Endometrium (tissue), 2 donors: Measurements from ENCODE around the gene ACTR8.
"Not testable (repeated sequence)": the region's sequence is repeated elsewhere in the genome, so short reads cannot be mapped to it uniquely, and the experiment has no call there.

Experiments
- FAIRE-seq: peaks from 2 replicates; lab custom pipeline; 2012; peaks lifted over from hg19 to GRCh38; lab: Jason Lieb, UNC
- donor health status: control.
- donor health status: control.

The ACTR8 gene

GRCh38 chr3:53881691-53882593 is at the start of gene ACTR8:
TSS of gene ACTR8 (minus strand) at chr3:53882152. CDS start at chr3:53882101, 51 bp downstream.
- FAIRE-seq = no peak

- not testable (repeated sequence) for FAIRE-seq
Observed at GRCh38 chr3:53927208-53927872, 45.4 kb upstream of the ACTR8 start.

- FAIRE-seq = no peak
Observed at GRCh38 chr3:53921296-53921695, 39.3 kb upstream of the ACTR8 start.

GRCh38 chr3:53919741-53920140 is 37.8 kb upstream of the ACTR8 start:
- FAIRE-seq = no peak

- FAIRE-seq = no peak
Observed at GRCh38 chr3:53913401-53913800, 31.4 kb upstream of the ACTR8 start.

GRCh38 chr3:53902711-53903110 is 20.8 kb upstream of the ACTR8 start:
- FAIRE-seq = no peak

- no peak for FAIRE-seq
Observed at GRCh38 chr3:53902067-53902466, 20.1 kb upstream of the ACTR8 start.

- FAIRE-seq = no peak
Observed at GRCh38 chr3:53900666-53901331, 18.8 kb upstream of the ACTR8 start.

- no peak for FAIRE-seq
Observed at GRCh38 chr3:53899750-53900149, 17.8 kb upstream of the ACTR8 start.

GRCh38 chr3:53892286-53892637 is 10.3 kb upstream of the ACTR8 start:
- FAIRE-seq = no peak

- FAIRE-seq = peak; percentile 98
Observed at GRCh38 chr3:53891497-53892285, 9.7 kb upstream of the ACTR8 start, which contains the start of gene SELENOK. TSS of gene SELENOK (minus strand) at chr3:53891859.

- FAIRE-seq = no peak
Observed at GRCh38 chr3:53890726-53891475, 8.9 kb upstream of the ACTR8 start.

- FAIRE-seq = no peak
Observed at GRCh38 chr3:53888232-53888631, 6.3 kb upstream of the ACTR8 start.

- FAIRE-seq = no peak
Observed at GRCh38 chr3:53887446-53887845, 5.5 kb upstream of the ACTR8 start.

- FAIRE-seq = no peak
Observed at GRCh38 chr3:53885239-53885638, 3.3 kb upstream of the ACTR8 start.

- no peak for FAIRE-seq
Observed at GRCh38 chr3:53884623-53885022, 2.7 kb upstream of the ACTR8 start.

GRCh38 chr3:53883008-53883407 is 1.1 kb upstream of the ACTR8 start:
- FAIRE-seq = no peak

GRCh38 chr3:53880396-53881345 is 1.3 kb downstream of the ACTR8 start:
- no peak for FAIRE-seq

- no peak for FAIRE-seq
Observed at GRCh38 chr3:53865732-53866499, 16.0 kb downstream of the ACTR8 start.
